HL-60 (cell line): ENCODE data around the gene CPSF2.

ENCODE experiments used
- DNase-seq, 2 experiments: peaks; one replicate each; pipeline ENCODE4 v3.0.0-alpha.2; 2010 to 2020; ENCODE audit warnings: low read depth in 1 of 2, low spot score in 1 of 2
- H3K27ac ChIP-seq: fragments of 250-450 bp; sonication (Bioruptor Pico); replicated peaks from 2 replicates; pipeline ENCODE4 v1.5.1; 2020; ENCODE audit warnings: mild to moderate bottlenecking, moderate library complexity
- H3K27me3 ChIP-seq: fragments of 250-450 bp; sonication (Bioruptor Pico); 2 replicates; pipeline ENCODE4 v1.5.1; 2021; ENCODE audit warnings: mild to moderate bottlenecking, moderate library complexity; ENCODE audit not compliant: insufficient read depth, poor library complexity, severe bottlenecking
- H3K4me3 ChIP-seq: replicated peaks from 2 replicates; pipeline ENCODE4 v1.5.1; 2011; ENCODE audit warnings: mild to moderate bottlenecking, control low read depth, low read length; ENCODE audit not compliant: insufficient read depth
- CTCF ChIP-seq: IDR thresholded peaks from one replicate; pipeline ENCODE4 v1.5.1; 2011; ENCODE audit warnings: low read length, control low read depth, inconsistent platforms; ENCODE audit not compliant: insufficient read depth
- GABPA ChIP-seq: IDR thresholded peaks from 2 replicates; pipeline ENCODE4 v1.6.1; 2012; ENCODE audit warnings: low read depth
- POLR2AphosphoS5 ChIP-seq: IDR thresholded peaks from 2 replicates; pipeline ENCODE4 v1.6.1; 2012; ENCODE audit warnings: low read depth
- REST ChIP-seq: IDR thresholded peaks from 2 replicates; pipeline ENCODE4 v1.6.1; 2012; ENCODE audit warnings: low read depth; ENCODE audit not compliant: insufficient replicate concordance
- SPI1 ChIP-seq: IDR thresholded peaks from 2 replicates; pipeline ENCODE4 v1.6.1; 2012; ENCODE audit warnings: low read depth, mild to moderate bottlenecking, borderline replicate concordance

CPSF2 gene

GRCh38 chr14:92093320-92093719, 28.4 kb upstream of the CPSF2 start:
- Histone ChIP-seq H3K27me3 (no peaks in the 10 kb centered on the region), H3K27ac (no peak overlapping the region), H3K4me3 (no peak overlapping the region)
- no peak for TF ChIP-seq CTCF
- TF ChIP-seq REST: no peak
- TF ChIP-seq GABPA: no peak
- TF ChIP-seq POLR2AphosphoS5: no peak
- no peak for TF ChIP-seq SPI1
- DNase-seq: no peak

GRCh38 chr14:92099802-92100201, 22.0 kb upstream of the CPSF2 start:
- Histone ChIP-seq H3K27me3 (no peaks in the 10 kb centered on the region), H3K4me3 (no peak overlapping the region), H3K27ac (no peak overlapping the region)
- no peak for DNase-seq
- TF ChIP-seq CTCF (no peak), GABPA (no peak), REST (no peak), SPI1 (no peak), POLR2AphosphoS5 (no peak)

- TF ChIP-seq POLR2AphosphoS5 (no peak), SPI1 (peak; percentile 80; the same call in 1 of the 2 replicates)
- Histone ChIP-seq H3K27ac (no peak overlapping the region), H3K27me3 (no peaks in the 10 kb centered on the region), H3K4me3 (no peak overlapping the region)
- DNase-seq: peak in 1 of 2 experiments; percentile 21
Observed at GRCh38 chr14:92103363-92103989, 18.3 kb upstream of the CPSF2 start.

GRCh38 chr14:92105073-92105892, 16.5 kb upstream of the CPSF2 start:
- Histone ChIP-seq H3K27ac (peak overlapping the region; percentile 82), H3K4me3 (peak overlapping the region; percentile 97), H3K27me3 (no peaks in the 10 kb centered on the region)
- DNase-seq: no peak
- no peak for TF ChIP-seq CTCF
- no peak for TF ChIP-seq GABPA
- TF ChIP-seq POLR2AphosphoS5: no peak
- TF ChIP-seq REST: no peak
- no peak for TF ChIP-seq SPI1
